Limb (tissue), 2 donors: Measurements from ENCODE around the gene GLDC.
"Not testable (repeated sequence)": the region's sequence is repeated elsewhere in the genome, so short reads cannot be mapped to it uniquely, and the experiment has no call there.

ENCODE experiments used
- DNase-seq, 2 donors: peaks; one replicate each; pipeline ENCODE4 v3.0.0-alpha.2; 2016; ENCODE audit errors: extremely low spot score in 2 of 2

Gene GLDC

GRCh38 chr9:6645355-6646292 lies at the start of gene GLDC:
Gene GLDC, minus strand, starts transcription at chr9:6645729. Its CDS starts 230 bp downstream, at chr9:6645499.
- DNase-seq: peak in 1 of 2 donors; percentile 77

- no peak for DNase-seq
These were observed 47.4 kb upstream of the GLDC start for GRCh38 chr9:6692881-6693361.

GRCh38 chr9:6692433-6692832 lies 46.9 kb upstream of the GLDC start:
- no peak for DNase-seq

GRCh38 chr9:6690675-6691070 lies 45.1 kb upstream of the GLDC start:
- DNase-seq: not testable (repeated sequence)

GRCh38 chr9:6689893-6690674 lies 44.6 kb upstream of the GLDC start:
- no peak for DNase-seq

- DNase-seq: no peak
These were observed 41.7 kb upstream of the GLDC start for GRCh38 chr9:6687180-6687579.

GRCh38 chr9:6686396-6686795 lies 40.9 kb upstream of the GLDC start:
- DNase-seq: no peak

GRCh38 chr9:6681957-6682501 lies 36.5 kb upstream of the GLDC start:
- DNase-seq: no peak

GRCh38 chr9:6681147-6681956 lies 35.8 kb upstream of the GLDC start:
- peak; percentile 97 to 98 for DNase-seq

- no peak for DNase-seq
These were observed 35.2 kb upstream of the GLDC start for GRCh38 chr9:6680797-6681146.

GRCh38 chr9:6677803-6678202 lies 32.3 kb upstream of the GLDC start:
- DNase-seq: no peak

GRCh38 chr9:6676254-6676921 lies 30.9 kb upstream of the GLDC start:
- no peak for DNase-seq

- DNase-seq: no peak
These were observed 29.7 kb upstream of the GLDC start for GRCh38 chr9:6675268-6675667.

GRCh38 chr9:6673326-6674025 lies 27.9 kb upstream of the GLDC start:
- no peak for DNase-seq

GRCh38 chr9:6672118-6672517 lies 26.6 kb upstream of the GLDC start:
- DNase-seq: no peak

- DNase-seq: no peak
These were observed 25.9 kb upstream of the GLDC start for GRCh38 chr9:6671416-6671815.

GRCh38 chr9:6669881-6670280 lies 24.4 kb upstream of the GLDC start:
- DNase-seq: no peak

- peak in 1 of 2 donors; percentile 38 for DNase-seq
These were observed 22.2 kb upstream of the GLDC start for GRCh38 chr9:6667633-6668280.

- DNase-seq: no peak
These were observed 21.6 kb upstream of the GLDC start for GRCh38 chr9:6667080-6667479.

- no peak for DNase-seq
These were observed 20.1 kb upstream of the GLDC start for GRCh38 chr9:6665628-6666027.
